ENCODE data around the gene FAM124A.
"Not testable (repeated sequence)": the region's sequence is repeated elsewhere in the genome, so short reads cannot be mapped to it uniquely, and the experiment has no call there.

Gene FAM124A

GRCh38 chr13:51271528-51272085, 49.4 kb downstream of the FAM124A start:
- no peak for DNase-seq

- DNase-seq, result no peak
Observed at GRCh38 chr13:51275101-51275500, 52.9 kb downstream of the FAM124A start.

- DNase-seq, result no peak
Observed at GRCh38 chr13:51276636-51277035, 54.4 kb downstream of the FAM124A start.

GRCh38 chr13:51277928-51278327, 55.7 kb downstream of the FAM124A start:
- DNase-seq, result no peak

GRCh38 chr13:51278426-51279130, 56.4 kb downstream of the FAM124A start:
- DNase-seq, result no peak

- DNase-seq, result no peak
Observed at GRCh38 chr13:51280379-51280940, 58.3 kb downstream of the FAM124A start.

- no peak for DNase-seq
Observed at GRCh38 chr13:51282322-51282721, 60.1 kb downstream of the FAM124A start.

GRCh38 chr13:51282923-51283322, 60.7 kb downstream of the FAM124A start:
- not testable (repeated sequence) for DNase-seq

GRCh38 chr13:51283371-51283770, 61.2 kb downstream of the FAM124A start:
- DNase-seq, result no peak

GRCh38 chr13:51284339-51284738, 62.1 kb downstream of the FAM124A start:
- no peak for DNase-seq

- peak; percentile 57 for DNase-seq
Observed at GRCh38 chr13:51286135-51287002, 64.2 kb downstream of the FAM124A start.

- no peak for DNase-seq
Observed at GRCh38 chr13:51287758-51288157, 65.6 kb downstream of the FAM124A start.

- DNase-seq, result not testable (repeated sequence)
Observed at GRCh38 chr13:51288254-51288653, 66.1 kb downstream of the FAM124A start.

GRCh38 chr13:51291341-51291740, 69.1 kb downstream of the FAM124A start:
- no peak for DNase-seq

- DNase-seq, result no peak
Observed at GRCh38 chr13:51292000-51292565, 69.9 kb downstream of the FAM124A start.

- no peak for DNase-seq
Observed at GRCh38 chr13:51297556-51297955, 75.4 kb downstream of the FAM124A start.

GRCh38 chr13:51298812-51299211, 76.6 kb downstream of the FAM124A start:
- no peak for DNase-seq

GRCh38 chr13:51303063-51303552, 80.9 kb downstream of the FAM124A start:
- DNase-seq, result no peak

- no peak for DNase-seq
Observed at GRCh38 chr13:51303882-51304281, 81.7 kb downstream of the FAM124A start.

GRCh38 chr13:51305271-51305967, 83.2 kb downstream of the FAM124A start:
- DNase-seq, result no peak

- DNase-seq, result no peak
Observed at GRCh38 chr13:51308781-51309180, 86.6 kb downstream of the FAM124A start.

GRCh38 chr13:51311231-51311630, 89.0 kb downstream of the FAM124A start:
- no peak for DNase-seq
